HG03135 (cell line): Measurements from ENCODE around the gene ZNF628.

Experiments used
- ATAC-seq: cut with Tn5 transposase; IDR thresholded peaks from one replicate; pipeline ENCODE4 v1.9.1; 2021; ENCODE audit warnings: mild to moderate bottlenecking, moderate library complexity; ENCODE audit not compliant: unreplicated experiment

ZNF628 gene

DNA sequence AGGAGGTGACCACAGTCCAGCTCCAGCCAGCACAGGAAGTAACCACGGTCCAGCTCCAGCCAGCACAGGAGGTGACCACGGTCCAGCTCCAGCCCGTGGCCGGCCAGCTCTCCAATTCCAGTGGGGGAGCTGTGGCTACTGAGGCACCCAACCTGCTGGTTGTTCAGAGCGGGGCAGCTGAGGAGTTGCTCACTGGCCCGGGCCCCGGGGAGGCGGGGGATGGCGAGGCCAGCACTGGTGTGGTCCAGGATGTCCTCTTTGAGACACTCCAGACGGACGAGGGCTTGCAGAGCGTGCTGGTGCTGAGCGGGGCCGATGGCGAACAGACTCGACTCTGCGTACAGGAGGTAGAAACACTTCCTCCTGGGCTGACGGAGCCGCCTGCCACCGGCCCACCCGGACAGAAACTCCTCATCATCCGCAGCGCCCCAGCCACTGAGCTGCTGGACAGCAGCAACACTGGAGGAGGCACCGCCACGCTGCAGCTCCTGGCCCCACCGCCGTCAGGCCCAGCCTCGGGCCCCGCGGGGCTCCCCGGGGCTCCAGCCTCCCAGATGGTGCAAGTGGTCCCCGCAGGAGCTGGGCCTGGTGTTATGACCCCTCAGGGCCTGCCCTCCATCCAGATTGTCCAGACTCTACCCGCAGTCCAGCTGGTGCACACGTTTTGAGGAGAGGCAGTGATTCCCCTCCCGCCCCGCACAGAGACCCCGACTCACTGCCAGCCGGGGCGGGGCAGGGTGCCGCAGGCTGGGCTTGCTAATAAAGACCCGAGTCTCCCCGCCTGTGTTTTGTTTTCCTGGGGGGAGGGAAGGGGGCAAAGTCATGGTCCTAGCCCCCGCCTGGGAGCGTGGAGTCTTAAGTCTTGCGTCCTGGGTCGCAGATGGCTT, 7.5 kb downstream of the ZNF628 start:
- no peak for ATAC-seq

DNA sequence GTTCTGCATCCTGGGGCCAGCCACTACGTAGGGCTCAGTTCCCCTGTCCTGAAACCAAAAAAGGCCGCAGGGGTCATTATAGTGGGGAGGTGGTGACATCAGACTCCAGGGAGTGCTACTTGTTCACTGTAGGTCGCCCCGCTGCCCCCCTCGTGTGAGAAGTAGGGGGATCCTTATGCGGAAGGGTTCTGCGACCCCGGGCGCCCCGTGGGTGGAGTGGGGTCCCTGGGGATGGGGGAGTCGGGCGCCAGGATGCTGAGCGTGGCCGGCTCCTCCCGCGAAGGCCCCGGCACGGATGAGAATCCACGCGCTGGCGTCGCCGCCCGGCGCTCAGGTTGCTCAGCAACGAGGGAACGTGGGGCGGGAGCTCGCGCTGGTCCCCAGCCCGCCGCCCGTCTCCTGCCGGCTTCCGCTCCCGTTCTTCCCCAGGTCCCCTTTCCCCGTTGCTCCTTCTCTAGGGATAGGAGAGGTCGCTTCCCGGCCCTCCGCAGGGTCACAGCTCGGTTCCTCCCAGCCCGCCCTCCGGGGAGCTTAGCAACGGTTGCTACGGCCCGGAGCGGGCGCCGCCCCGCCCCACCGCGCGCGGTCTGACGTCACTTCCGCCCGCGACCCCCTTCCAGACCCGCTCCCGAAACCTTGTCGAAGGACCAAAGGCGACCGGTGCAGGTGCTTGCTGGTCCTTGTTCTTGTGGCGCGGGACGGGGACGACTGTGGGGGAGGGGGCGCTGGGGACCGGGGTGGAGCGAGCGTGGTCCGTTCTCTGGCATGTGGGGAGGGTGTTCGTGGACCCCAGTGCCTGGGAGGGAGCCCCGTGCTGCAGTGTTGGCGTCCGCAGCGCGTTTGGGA, 8.4 kb downstream of the ZNF628 start, which contains the start of gene NAT14:
Gene NAT14, plus strand, starts transcription at position 596 of the 846 bp plus-strand sequence. CDS start 521 bp downstream, outside the sequence.
- ATAC-seq, result no peak

DNA sequence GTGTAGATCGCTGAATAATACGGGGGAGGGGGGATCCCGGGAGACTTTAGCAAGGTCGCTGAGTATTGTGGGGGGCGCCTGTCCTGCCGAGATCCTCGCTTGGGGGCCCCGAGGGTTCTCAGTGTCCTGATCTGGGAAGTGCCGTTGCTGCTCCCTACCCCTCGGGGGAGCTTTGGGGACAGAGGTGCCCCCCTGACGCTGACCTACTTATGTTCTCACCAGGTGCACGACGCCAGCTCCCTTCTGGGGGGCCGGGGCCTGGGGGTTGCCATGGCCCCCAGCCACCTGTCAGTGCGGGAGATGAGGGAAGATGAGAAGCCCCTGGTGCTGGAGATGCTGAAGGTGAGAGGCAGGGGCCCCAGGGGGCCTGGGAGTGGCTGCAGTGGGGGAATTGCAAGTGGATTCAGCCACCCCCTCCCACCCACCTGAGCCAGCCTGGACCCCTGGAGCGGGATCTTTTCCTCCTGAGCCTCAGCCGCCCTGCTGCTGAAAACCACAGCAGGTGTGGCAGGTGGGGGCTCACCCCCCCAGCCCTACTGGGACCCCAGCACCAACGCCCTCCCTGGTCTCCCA, 9.1 kb downstream of the ZNF628 start:
- no peak for ATAC-seq

DNA sequence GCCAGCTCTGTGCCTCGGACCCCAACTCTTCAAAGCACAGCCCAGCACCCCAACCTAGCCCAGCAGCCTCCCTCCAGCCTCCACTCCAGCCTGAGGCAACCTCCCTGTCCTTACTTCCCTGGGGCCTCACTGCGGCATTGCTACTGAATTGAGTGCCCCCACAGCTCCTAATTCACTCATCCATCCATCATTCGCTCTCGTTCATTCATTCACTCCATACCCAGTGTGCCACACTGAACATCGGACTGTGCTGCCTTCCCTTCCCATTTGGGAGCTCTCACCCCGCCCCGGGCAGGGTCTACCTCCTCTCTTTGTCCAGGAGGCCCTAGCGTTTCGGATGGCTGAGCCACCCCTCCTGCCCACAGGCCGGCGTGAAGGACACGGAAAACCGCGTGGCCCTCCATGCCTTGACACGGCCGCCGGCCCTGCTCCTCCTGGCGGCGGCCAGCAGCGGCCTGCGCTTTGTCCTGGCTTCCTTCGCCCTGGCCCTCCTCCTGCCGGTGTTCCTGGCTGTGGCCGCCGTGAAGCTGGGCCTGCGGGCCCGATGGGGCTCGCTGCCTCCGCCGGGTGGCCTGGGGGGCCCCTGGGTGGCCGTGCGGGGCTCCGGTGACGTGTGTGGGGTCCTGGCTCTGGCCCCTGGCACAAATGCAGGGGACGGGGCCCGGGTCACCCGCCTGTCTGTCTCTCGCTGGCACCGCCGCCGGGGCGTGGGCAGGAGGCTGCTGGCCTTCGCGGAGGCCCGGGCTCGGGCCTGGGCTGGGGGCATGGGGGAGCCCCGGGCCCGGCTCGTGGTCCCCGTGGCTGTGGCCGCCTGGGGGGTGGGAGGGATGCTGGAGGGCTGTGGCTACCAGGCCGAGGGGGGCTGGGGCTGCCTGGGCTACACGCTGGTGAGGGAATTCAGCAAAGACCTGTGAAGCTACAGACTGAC, 9.9 kb downstream of the ZNF628 start:
- ATAC-seq, result no peak

DNA sequence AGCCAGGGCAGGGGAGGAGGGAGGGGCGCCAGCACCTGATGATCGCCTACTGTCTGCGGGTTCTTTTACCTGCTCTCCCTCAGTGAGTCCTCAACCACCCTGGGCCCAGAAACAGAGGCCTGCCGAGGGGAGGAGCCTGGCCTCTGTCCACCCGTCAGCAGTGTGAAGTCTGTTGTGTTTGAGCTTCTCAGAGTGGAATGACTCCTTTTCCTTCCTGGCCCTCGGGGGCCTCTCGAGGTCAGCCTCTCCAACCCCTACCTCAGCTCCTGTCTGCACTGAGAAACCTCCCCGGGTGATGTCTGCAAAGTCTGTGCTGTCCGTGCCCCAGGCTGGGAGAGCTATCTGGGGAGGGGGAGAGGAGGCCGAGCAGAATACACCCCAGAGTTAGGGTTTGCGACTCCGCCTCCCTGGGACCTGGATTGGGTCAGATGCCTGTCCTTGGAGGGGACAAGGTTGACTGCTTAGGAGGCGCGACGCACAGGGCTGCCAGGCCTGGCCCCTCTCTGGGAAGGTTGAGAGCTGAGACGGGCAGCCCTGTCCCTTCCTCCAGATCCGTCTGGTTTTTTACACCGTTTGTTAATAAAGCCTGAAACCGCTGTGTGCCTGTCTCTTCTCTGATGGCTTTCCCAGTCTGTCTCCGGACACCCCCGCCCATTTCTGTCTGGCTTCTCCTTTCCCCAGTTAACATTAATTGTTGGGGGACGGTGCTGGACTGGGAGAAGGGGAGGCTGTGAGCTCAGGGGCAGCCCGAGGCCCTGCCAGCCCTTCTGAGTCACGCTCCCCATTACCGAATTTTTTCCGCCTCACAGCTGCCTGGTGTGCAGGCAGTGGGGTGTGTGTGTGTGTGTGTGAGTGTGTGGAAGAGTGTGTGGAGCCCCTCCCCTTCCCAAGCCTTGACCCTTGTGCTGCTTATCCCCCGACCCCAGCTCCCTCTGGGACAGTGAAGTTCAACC, 10.8 kb downstream of the ZNF628 start:
- no peak for ATAC-seq

DNA sequence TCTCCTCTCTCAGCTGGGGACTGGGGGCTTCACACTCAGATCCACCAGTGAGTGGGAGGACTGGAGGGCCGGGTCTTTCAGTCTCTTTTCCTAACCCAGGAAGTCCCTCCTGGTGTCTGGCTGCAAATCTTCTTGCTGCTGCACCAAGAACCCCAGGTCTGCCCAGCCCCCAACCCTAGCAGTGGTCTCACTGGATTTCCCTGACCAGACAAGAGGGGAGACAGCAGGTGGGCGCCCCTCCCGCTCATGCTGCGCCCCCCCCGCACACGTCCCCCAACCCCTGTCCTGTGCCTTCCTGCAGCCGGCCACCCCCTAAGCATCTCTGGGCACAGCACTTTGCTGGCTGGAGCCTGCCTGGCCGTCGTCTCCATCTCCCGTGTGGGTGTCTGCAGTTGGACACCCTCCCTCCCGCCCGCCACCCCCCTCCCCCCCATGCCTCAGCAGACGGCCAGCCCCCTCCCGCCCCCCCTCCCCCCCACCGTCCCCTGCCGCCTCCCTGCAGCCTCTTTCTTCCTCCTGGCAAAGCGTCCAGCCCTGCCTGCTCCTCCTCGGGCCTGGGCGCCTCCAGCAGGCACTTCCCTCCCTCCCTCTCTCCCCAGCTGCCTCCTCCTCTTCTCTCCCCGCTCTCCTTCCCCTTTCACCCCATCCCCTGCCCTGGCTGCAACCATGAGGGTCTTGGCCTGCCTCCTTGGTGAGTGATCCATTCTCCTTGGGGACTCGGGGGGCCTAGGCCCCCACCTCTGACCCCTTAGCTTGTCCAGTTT, 11.7 kb downstream of the ZNF628 start, which contains the start of gene SSC5D:
Gene SSC5D, plus strand, starts transcription at position 513 of the 764 bp plus-strand sequence. Its CDS starts 154 bp downstream, at position 667.
- ATAC-seq, result no peak

DNA sequence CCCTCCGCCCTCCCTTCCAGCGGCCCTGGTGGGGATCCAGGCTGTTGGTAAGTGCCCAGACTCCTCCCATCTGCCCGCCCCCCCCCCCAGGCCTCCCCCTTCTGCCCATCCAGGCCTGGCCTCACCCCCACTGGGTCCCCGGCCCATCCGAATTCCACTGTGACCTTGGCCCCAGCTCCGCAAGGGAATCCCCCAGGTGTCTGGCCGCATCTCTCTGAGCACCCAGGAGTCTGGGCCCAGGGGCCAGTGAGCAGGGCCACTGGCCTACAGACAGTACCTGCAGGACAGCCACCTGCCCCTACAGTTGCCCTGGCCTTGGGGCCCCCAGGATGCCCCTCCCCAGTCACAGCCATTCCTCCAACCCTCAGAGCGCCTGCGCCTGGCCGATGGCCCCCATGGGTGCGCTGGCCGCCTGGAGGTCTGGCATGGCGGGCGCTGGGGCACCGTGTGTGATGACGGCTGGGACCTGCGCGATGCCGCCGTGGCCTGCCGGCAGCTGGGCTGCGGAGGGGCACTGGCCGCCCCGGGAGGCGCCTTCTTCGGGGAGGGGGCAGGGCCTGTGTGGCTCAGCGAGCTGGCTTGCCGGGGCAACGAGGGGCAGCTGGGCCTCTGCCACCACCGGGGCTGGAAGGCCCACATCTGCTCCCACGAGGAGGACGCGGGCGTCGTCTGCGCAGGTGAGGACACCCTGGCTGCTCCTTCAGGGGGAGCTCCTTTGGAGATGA, 12.7 kb downstream of the ZNF628 start:
- no peak for ATAC-seq

DNA sequence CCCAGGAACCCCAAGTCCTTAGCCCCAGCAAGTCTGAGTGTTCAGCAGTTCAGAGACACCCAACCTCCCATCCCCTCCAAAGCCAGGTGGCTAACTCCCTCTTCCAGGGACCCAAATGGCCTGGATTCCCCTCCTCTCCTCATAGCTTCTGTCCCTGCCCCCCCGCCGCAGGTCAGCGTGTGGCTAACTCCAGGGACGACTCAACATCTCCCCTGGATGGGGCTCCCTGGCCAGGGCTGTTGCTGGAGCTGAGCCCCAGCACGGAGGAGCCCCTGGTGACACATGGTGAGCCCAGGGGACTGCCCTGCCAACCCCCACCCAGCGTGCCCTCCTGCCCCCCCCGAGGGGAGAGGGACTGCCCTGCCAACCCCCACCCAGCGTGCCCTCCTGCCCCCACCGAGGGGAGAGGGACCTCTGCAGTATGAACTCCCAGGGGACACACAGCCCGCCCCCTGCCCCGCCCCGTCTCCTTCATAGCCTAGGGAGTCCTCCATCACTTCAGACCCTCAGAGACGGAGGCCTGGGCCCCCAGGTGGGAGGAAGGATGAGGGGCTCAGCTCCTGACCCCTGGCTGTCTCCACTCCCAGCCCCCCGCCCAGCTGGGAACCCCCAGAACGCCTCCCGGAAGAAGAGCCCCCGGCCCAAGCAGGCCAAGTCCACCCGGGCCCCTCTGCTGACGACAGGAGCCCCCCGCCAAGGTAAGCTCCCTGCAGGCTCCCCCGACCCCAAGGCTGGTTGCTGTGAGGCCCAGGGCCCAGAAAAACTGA, 13.5 kb downstream of the ZNF628 start:
- ATAC-seq, result no peak

DNA sequence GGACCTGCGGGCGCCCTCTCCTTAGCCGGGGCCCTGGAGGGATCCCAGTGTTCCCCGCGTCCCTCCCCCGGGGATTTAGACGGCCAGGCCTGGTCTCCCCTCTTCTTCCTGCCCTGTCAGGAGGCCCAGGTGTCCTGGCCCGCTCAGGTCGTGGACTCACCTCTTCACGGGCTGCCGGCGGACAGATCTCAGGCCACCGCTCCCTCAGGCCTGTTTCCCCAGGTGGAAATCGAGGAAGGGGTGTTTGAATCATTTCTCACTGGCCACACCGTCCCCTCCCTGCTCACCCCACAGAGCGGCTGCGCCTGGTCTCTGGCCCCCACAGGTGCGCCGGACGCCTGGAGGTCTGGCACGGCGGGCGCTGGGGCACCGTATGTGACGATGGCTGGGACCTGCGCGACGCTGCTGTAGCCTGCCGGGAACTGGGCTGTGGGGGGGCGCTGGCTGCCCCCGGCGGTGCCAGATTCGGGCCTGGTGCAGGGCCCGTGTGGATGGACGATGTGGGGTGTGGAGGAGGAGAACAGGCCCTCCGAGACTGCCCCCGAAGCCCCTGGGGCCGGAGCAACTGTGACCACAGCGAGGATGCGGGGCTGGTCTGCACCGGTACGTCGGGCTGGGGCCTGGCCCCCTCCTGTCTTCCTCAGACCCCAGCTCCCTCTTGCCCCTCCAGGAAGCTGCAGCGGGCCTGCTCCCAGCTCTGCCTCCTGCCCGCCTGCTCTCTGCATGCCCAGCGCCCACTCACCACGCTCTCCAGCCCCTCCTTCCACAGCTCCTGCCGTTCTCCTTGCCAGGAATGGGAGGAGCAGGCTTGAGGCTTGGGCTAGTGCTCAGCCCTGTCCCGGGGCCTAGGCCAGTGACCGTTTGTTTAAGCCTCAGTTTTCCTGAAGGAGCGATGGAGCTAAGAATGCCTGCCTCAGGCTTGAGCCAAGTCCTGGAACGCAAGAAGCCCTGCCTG, 14.3 kb downstream of the ZNF628 start:
- no peak for ATAC-seq

DNA sequence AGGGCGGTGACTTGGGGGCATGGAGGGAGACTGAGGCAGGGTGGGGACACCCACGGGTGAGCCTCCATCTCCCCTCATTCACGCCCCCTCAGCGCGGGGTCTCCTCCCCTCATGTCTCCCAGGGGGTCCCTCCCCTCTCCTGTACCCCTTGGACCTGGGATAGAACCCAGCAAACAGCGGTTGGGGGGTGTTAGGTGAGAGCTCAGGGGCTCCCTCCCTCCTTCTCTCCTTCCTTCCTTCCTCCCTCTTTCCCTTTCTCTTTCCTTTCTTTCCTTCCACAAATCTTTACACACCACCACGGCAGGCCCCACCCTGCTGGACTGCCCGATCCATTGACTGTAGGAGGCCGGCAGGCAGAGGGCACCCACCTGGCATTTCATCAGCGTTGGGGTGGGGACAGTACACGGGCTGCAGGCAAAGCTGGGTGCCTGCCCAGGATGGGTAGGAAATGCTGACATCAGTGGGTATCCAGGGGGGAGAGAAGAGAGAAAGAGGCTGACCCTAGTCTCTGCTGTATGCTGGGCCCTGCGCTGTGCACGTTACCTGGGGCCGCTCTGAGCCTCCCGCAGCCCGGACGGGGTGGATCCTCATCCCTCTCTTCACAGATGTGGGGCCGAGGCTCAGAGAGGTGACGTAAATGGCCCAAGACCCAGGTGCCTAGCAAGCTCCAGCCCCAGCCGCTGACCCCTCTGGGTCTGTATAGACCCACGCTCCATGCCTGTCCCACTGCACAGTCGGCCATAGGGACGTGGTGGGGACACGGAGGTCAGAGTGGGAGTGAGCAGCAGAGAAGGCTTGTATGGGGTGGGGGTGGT, 15.3 kb downstream of the ZNF628 start:
- no peak for ATAC-seq

DNA sequence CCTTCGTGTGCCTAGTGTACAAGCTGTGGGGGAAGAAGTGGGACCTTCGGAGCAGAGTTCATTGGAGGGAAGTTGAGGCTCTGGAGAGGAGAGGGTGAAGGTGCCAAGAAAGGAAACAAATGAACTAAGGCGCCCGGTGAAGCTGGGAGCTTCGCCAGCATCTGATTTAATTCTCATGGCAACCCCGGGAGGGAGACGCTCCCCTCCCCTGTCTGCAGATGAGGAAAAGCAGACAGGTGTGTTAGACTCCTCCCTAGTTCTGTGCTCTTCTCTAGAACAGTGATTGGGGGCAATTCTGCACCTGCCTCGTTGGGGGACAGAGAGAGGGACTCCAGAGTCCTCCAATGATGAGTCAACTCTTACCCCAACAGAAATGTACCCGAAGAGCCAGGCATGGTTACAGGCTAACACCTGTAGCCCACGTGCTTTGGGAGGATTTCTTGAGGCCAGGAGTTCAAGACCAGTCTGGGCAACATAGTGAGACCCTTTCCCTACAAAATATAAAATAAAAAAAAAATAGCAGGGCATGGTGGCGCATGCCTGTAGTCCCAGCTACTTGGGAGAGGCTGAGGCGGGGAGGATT, 16.0 kb downstream of the ZNF628 start:
- ATAC-seq, result no peak

DNA sequence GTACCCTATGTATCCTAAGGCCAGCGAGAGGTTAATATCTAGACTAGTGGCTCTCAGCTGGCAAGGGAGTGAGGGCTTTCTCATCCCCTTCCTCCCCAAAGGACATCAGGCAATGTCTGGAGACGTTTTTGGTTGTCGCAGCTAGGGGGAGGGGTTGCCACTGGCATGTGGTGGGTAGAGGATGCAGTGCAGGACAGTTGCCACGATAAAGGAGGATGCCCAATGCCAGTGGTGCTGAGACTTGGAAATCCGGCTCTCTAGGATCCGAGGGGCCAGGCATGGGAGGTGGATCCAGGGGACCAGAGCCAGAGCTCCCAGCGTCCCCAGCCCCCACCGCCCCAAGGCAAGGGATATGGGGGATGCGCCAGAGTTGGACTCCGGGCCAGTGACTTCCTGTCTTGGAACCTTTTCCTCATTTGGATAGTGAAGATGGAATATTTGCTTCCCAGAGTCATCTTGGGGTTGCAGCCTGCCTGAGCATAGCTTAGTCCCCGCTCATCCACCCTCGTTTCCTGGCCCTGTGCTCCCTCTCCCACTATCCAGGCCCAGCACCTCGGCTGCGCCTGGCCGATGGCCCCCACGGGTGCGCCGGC, 16.7 kb downstream of the ZNF628 start:
- no peak for ATAC-seq

DNA sequence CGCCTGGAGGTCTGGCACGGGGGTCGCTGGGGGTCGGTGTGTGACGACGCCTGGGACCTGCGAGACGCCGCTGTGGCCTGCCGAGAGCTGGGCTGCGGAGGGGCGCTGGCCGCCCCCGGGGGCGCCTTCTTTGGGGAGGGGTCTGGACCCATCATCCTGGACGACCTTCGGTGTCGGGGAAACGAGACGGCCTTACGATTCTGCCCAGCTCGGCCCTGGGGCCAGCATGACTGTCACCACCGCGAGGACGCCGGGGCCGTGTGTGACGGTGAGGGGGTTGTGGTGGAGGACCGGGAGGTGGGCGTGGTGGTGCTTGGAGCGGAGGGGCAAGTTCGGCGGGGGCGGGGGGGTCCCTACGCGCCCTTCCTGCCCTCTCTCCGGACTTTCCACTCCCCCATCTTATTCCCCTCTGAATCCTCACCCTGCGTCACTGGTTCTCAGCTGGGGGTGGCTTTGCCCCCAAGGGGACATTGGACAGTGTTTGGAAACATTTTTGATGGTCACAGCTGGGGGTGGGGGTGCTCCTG, 17.3 kb downstream of the ZNF628 start:
- ATAC-seq, result no peak

DNA sequence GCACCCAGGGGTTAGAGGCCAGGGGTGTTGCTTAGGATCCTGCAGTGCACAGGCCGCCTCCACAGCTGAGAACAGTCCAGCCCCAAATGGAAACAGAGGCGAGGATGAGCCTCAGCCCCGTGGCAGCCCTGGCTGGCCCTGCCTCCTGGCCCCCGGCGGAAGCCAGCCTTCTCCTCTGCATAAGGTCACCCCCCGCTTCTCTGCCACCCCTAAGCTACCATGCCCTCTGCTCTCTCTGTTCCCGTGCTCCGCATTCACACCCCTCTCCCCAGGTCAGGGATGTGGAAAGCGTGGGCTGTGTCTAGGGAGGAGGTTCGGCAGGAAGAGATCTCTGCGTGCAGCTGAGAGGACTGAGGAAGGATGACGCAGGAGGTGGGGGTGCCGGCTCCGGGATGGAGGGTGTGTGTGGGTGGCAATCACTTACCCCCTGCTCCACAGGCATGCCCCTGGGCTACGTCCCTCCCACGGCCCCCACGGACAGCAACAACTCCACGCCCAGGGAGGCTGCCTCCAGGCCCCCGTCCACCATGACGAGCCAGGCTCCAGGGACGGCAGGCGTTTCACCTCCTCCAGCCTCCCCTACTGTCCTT, 17.9 kb downstream of the ZNF628 start:
- no peak for ATAC-seq
